GM18951 (cell line): ENCODE data around the gene TRANK1.

Experiments used
- POLR2A ChIP-seq: IDR thresholded peaks from 4 replicates; pipeline ENCODE4 v1.6.1; 2011; ENCODE audit warnings: mild to moderate bottlenecking; ENCODE audit not compliant: insufficient read length, insufficient read depth; ENCODE audit errors: extremely low read depth
- in situ Hi-C: fragments of 300-500 bp; cut with MboI; formaldehyde crosslinking; loops from one replicate; pipeline ENCODE4 v1.12.0; 2022; ENCODE audit warnings: low sequenced_read_pairs, mixed read lengths, inconsistent platforms; ENCODE audit not compliant: unreplicated experiment

Gene TRANK1

GRCh38 chr3:36800533-36801116, 144.2 kb downstream of the TRANK1 start:
- in situ Hi-C loops: no loop called here
- no peak for TF ChIP-seq POLR2A

- TF ChIP-seq POLR2A: no peak
- in situ Hi-C loops: no loop called here
Measured at GRCh38 chr3:36796881-36797280, 148.0 kb downstream of the TRANK1 start.

- TF ChIP-seq POLR2A: no peak
- in situ Hi-C loops: no loop called here
Measured at GRCh38 chr3:36796161-36796560, 148.7 kb downstream of the TRANK1 start.

- in situ Hi-C loops: no loop called here
- no peak for TF ChIP-seq POLR2A
Measured at GRCh38 chr3:36795622-36796021, 149.2 kb downstream of the TRANK1 start.

GRCh38 chr3:36792342-36792741, 152.5 kb downstream of the TRANK1 start:
- no peak for TF ChIP-seq POLR2A
- in situ Hi-C loops: no loop called here

- in situ Hi-C loops: no loop called here
- no peak for TF ChIP-seq POLR2A
Measured at GRCh38 chr3:36790765-36791164, 154.1 kb downstream of the TRANK1 start.

- no peak for TF ChIP-seq POLR2A
- in situ Hi-C loops: no loop called here
Measured at GRCh38 chr3:36786921-36787890, 157.6 kb downstream of the TRANK1 start.

- no peak for TF ChIP-seq POLR2A
- in situ Hi-C loops: no loop called here
Measured at GRCh38 chr3:36784138-36784635, 160.7 kb downstream of the TRANK1 start.

GRCh38 chr3:36777424-36778218, 167.2 kb downstream of the TRANK1 start:
- in situ Hi-C loops: no loop called here
- TF ChIP-seq POLR2A: no peak
